ENCODE data around the gene NDRG2. TPM values are rescaled to one million over a fixed set of nuclear protein-coding genes. Genes with fewer than 3 reads are reported as not detected.
A peak's percentile ranks its signal among the peaks of the same experiment; 100 is the strongest.

The NDRG2 gene
- total RNA-seq, 1 donor from 2014 or later, result 45.9 TPM

DNA sequence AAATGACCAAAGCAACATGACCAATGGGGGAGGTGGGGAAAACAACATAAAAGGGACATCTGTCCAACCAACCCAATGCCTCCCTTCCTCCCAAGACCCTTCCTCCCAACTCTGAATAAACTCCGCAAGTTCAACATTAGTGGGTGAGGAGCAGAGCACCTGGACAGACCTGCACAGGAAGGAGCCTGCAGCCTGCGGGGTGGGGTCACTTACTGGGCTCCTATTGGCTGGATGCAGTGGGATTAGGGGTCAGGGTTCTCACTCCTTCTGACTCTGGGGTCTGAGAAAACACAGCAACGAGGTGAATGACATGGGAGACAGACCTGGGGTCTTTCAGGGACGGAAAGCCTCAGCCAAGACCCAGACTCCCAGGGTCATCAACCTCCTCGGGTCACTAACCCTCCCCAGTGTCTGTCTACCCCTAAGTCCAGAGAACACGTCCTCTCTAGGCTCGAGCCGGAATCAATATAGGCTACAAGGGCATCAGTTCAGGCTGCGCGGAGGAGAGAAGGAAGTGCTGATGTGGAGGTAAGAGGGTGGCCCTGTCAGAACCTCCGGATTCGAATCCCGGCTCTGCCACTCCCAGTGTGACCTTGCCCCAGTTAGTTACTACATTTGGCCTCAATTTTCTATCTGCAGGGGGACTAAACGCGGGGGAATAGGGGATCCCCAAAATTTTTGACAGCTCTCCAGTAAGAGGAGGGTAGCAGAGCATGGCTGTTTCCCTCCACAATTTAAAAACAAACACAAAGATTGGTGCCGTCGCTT lies 860 bp downstream of the NDRG2 start:
- Mint-ChIP-seq H3K27me3 (ENCODE audit: unreplicated experiment) (peaks cover 10% of the 10 kb centered on the region), H3K4me3 (ENCODE audit: unreplicated experiment) (peak overlapping the region; percentile 88), H3K27ac (ENCODE audit: unreplicated experiment) (peak overlapping the region; percentile 74), H3K9me3 (ENCODE audit: unreplicated experiment) (no peaks in the 10 kb centered on the region), H3K4me1 (ENCODE audit: unreplicated experiment) (peaks cover 32% of the 10 kb centered on the region), H3K36me3 (ENCODE audit: low read depth, unreplicated experiment) (peaks cover 18% of the 10 kb centered on the region)
- TF ChIP-seq, protein P1, sequence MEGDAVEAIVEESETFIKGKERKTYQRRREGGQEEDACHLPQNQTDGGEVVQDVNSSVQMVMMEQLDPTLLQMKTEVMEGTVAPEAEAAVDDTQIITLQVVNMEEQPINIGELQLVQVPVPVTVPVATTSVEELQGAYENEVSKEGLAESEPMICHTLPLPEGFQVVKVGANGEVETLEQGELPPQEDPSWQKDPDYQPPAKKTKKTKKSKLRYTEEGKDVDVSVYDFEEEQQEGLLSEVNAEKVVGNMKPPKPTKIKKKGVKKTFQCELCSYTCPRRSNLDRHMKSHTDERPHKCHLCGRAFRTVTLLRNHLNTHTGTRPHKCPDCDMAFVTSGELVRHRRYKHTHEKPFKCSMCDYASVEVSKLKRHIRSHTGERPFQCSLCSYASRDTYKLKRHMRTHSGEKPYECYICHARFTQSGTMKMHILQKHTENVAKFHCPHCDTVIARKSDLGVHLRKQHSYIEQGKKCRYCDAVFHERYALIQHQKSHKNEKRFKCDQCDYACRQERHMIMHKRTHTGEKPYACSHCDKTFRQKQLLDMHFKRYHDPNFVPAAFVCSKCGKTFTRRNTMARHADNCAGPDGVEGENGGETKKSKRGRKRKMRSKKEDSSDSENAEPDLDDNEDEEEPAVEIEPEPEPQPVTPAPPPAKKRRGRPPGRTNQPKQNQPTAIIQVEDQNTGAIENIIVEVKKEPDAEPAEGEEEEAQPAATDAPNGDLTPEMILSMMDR (IDR thresholded peaks at IDR 0.05; ENCODE audit: unreplicated experiment), result no peak
- DNase-seq (ENCODE audit: low spot score), result no peak

DNA sequence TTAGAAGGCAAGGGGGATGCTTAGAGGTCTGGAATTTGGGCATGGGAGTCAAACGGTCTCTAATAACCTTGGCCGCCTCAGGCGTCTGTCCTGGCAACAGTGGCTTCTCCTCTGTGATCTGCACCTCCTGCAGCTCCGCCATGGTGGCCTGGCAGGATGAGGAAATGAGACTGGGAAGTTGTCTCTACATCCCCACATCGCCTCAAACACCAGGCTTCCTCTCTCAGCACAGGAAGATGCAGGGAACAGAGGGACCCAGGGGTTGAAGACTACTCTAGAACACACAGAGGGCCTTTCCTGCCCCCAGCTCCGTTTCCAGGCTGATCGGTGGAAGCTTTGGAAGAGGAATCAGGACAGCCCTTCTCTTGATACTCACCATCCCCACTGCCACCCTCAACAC lies 1.7 kb downstream of the NDRG2 start:
- H3K9me3 Mint-ChIP-seq (ENCODE audit: unreplicated experiment), result no peaks in the 10 kb centered on the region
- peaks cover 8% of the 10 kb centered on the region for H3K27me3 Mint-ChIP-seq (ENCODE audit: unreplicated experiment)
- H3K4me3 Mint-ChIP-seq (ENCODE audit: unreplicated experiment), result peak overlapping the region; percentile 45
- H3K4me1 Mint-ChIP-seq (ENCODE audit: unreplicated experiment), result peaks cover 32% of the 10 kb centered on the region
- H3K36me3 Mint-ChIP-seq (ENCODE audit: low read depth, unreplicated experiment), result peaks cover 18% of the 10 kb centered on the region
- H3K27ac Mint-ChIP-seq (ENCODE audit: unreplicated experiment), result peak overlapping the region; percentile 74
- TF ChIP-seq, protein P1 (IDR thresholded peaks at IDR 0.05; ENCODE audit: unreplicated experiment), result no peak
- DNase-seq (ENCODE audit: low spot score), result peak; percentile 21

DNA sequence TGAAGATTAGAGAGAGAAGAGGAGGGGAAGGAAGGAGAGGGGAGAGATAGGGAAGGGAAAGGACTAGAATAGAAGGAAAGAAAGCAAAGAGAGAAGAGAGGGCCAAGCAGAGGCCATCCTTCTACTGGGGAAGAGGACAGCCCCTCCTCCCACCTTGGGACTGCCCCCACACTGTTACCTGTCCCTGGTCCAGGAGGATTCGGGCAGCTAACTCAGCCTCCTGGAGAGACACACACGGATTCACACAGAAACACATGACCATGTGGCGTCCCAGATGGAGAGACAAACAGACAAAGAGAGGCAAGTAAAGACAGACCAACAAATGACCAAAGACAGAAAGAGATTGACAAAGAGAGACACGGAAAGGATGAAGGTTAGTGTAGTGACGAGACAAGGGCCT lies 2.2 kb downstream of the NDRG2 start:
- peaks cover 19% of the 10 kb centered on the region for H3K36me3 Mint-ChIP-seq (ENCODE audit: low read depth, unreplicated experiment)
- H3K27ac Mint-ChIP-seq (ENCODE audit: unreplicated experiment), result peak overlapping the region; percentile 38
- no peaks in the 10 kb centered on the region for H3K9me3 Mint-ChIP-seq (ENCODE audit: unreplicated experiment)
- peaks cover 32% of the 10 kb centered on the region for H3K4me1 Mint-ChIP-seq (ENCODE audit: unreplicated experiment)
- H3K27me3 Mint-ChIP-seq (ENCODE audit: unreplicated experiment), result peaks cover 8% of the 10 kb centered on the region
- H3K4me3 Mint-ChIP-seq (ENCODE audit: unreplicated experiment), result peak overlapping the region; percentile 45
- TF ChIP-seq, protein P1 (IDR thresholded peaks at IDR 0.05; ENCODE audit: unreplicated experiment), result no peak
- DNase-seq (ENCODE audit: low spot score), result no peak

DNA sequence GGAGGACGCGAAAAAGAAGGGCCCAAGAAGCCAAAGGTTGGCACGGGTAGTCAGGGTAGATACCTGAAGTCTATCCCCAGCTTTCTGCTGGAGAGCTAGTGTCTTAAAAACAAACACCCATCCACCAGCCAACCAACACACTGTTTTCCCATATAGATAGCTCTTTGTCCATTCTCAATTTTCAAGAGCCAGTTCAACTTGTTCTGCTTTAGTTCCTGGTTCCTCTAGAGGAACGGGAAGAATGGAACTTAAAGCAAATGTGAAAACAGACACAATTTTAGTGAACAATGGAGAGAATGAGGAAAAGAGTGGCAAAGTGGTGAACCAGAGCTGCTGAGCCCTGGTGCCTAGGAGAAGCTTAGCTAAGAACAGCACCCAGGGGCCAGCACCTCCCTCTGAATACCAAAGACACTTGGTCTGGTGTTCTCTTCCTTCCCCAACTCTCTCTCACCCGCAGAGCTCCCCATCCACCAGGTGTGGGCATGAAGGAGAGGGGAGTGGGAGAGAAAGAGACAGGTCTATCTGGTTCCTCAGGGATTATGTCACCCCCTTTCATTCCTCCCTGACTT lies 3.8 kb downstream of the NDRG2 start:
- Mint-ChIP-seq H3K9me3 (ENCODE audit: unreplicated experiment) (no peaks in the 10 kb centered on the region), H3K27me3 (ENCODE audit: unreplicated experiment) (peaks cover 1% of the 10 kb centered on the region), H3K4me1 (ENCODE audit: unreplicated experiment) (peaks cover 30% of the 10 kb centered on the region), H3K27ac (ENCODE audit: unreplicated experiment) (no peak overlapping the region), H3K36me3 (ENCODE audit: low read depth, unreplicated experiment) (peaks cover 29% of the 10 kb centered on the region), H3K4me3 (ENCODE audit: unreplicated experiment) (peak overlapping the region; percentile 39)
- DNase-seq (ENCODE audit: low spot score), result no peak
- TF ChIP-seq, protein P1 (IDR thresholded peaks at IDR 0.05; ENCODE audit: unreplicated experiment), result no peak

DNA sequence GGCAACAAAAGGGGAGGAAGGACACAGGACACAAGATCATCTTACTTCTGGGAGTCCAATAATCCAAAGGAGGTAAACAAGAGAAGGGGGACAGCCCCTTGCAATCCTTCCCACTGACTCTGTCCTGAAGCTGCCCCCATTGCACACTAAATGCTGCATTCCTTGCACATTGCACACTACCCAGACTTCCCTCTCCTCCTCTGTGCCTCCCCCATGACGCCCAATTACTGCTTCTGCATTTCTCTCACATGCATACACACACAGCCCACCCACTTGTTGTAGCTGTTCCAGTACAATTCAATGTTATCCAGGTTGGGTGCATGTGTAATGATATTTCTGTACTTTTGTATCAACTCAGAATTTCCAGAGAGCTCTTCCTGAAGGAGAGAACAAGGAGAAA lies 5.5 kb downstream of the NDRG2 start:
- DNase-seq (ENCODE audit: low spot score), result no peak
- Mint-ChIP-seq H3K27ac (ENCODE audit: unreplicated experiment) (no peak overlapping the region), H3K4me1 (ENCODE audit: unreplicated experiment) (peaks cover 28% of the 10 kb centered on the region), H3K27me3 (ENCODE audit: unreplicated experiment) (peaks cover 6% of the 10 kb centered on the region), H3K36me3 (ENCODE audit: low read depth, unreplicated experiment) (peaks cover 29% of the 10 kb centered on the region), H3K9me3 (ENCODE audit: unreplicated experiment) (no peaks in the 10 kb centered on the region), H3K4me3 (ENCODE audit: unreplicated experiment) (no peak overlapping the region)
- TF ChIP-seq, protein P1 (IDR thresholded peaks at IDR 0.05; ENCODE audit: unreplicated experiment), result no peak

All from endothelial cell (in vitro differentiated cells).